Endothelial cell of umbilical vein (primary cell): Measurements from ENCODE around the gene RECQL5. TPM values are rescaled to one million over a fixed set of nuclear protein-coding genes. Genes with fewer than 3 reads are reported as not detected.

Experiments used
- BruUV-seq: library from RNA; stranded (reverse); fragments of 400-500 nt; replicated peaks from 2 replicates; lab custom pipeline; 2021; lab: Mats Ljungman, UMichigan
- CTCF ChIA-PET: fragments of 300-600, 350-600 bp; sonication (Branson Sonifier 250); formaldehyde crosslinking; loops from one replicate; lab custom pipeline; 2021; ENCODE audit warnings: antibody characterized with exemption, inconsistent platforms; lab: Charles Lee
- POLR2A ChIA-PET: fragments of 300-600, 350-600 bp; sonication (Branson Sonifier 250); formaldehyde crosslinking; loops from one replicate; lab custom pipeline; 2021; ENCODE audit warnings: antibody characterized with exemption, inconsistent platforms; lab: Charles Lee
- DNase-seq: peaks from one replicate; pipeline ENCODE4 v3.0.0-alpha.2; 2011; ENCODE audit warnings: low read depth, low spot score
- FAIRE-seq: peaks from 2 replicates; lab custom pipeline; 2011; peaks lifted over from hg19 to GRCh38; lab: Jason Lieb, UNC
- H2AFZ ChIP-seq: 2 replicates; pipeline ENCODE4 v1.6.0; 2012; ENCODE audit warnings: low read depth, low read length, control low read depth, inconsistent platforms
- H3K27ac ChIP-seq: 2 replicates; pipeline ENCODE4 v1.5.1; 2011; ENCODE audit warnings: low read depth, mild to moderate bottlenecking, control low read depth, low read length, moderate library complexity; ENCODE audit not compliant: insufficient read depth
- H3K27me3 ChIP-seq, 2 experiments: 2 replicates each; pipeline versions ENCODE4 v1.6.0 to v1.6.1; 2011; ENCODE audit warnings: low read length in 2 of 2, mixed read lengths in 1 of 2; ENCODE audit not compliant: control insufficient read depth in 2 of 2, insufficient read depth in 2 of 2
- H3K36me3 ChIP-seq, 2 experiments: 2 replicates in 1 of 2; 3 replicates in 1 of 2; pipeline ENCODE4 v1.5.1; 2011; ENCODE audit warnings: low read length in 2 of 2, mild to moderate bottlenecking in 1 of 2, moderate library complexity in 1 of 2; ENCODE audit not compliant: control insufficient read depth in 2 of 2, insufficient read depth in 2 of 2; ENCODE audit errors: extremely low read depth in 1 of 2
- H3K4me1 ChIP-seq: 3 replicates; pipeline ENCODE4 v1.5.1; 2011; ENCODE audit warnings: mild to moderate bottlenecking, low read length; ENCODE audit not compliant: control insufficient read depth, insufficient read depth; ENCODE audit errors: extremely low read depth
- H3K4me2 ChIP-seq: 2 replicates; pipeline ENCODE4 v1.6.1; 2011; ENCODE audit warnings: low read length, control low read depth, mixed read lengths; ENCODE audit not compliant: insufficient read depth
- H3K4me3 ChIP-seq, 3 experiments: fragments of 200-600 bp in 1 of 3; sonication (generic), shearing (Covaris generic) in 1 of 3; replicated peaks in 1 of 3; 2 replicates each; pipeline ENCODE4 v1.5.1; 2011 to 2016; ENCODE audit warnings: control low read depth in 3 of 3, low read length in 3 of 3, mild to moderate bottlenecking in 2 of 3, inconsistent platforms in 1 of 3, low read depth in 1 of 3, moderate library complexity in 1 of 3; ENCODE audit not compliant: insufficient read depth in 1 of 3
- H3K79me2 ChIP-seq: 2 replicates; pipeline ENCODE4 v1.6.0; 2012; ENCODE audit warnings: low read length, inconsistent platforms; ENCODE audit not compliant: control insufficient read depth, insufficient read depth
- H3K9ac ChIP-seq: replicated peaks from 2 replicates; pipeline ENCODE3; 2011; ENCODE audit warnings: low read length, control low read depth; ENCODE audit not compliant: insufficient read depth; ENCODE audit errors: extremely low read depth
- H3K9me1 ChIP-seq: replicated peaks from 3 replicates; pipeline ENCODE4 v1.6.0; 2011; ENCODE audit warnings: mild to moderate bottlenecking, low read length; ENCODE audit not compliant: control insufficient read depth, insufficient read depth; ENCODE audit errors: extremely low read depth
- H3K9me3 ChIP-seq: replicated peaks from 2 replicates; pipeline ENCODE4 v1.5.1; 2012; ENCODE audit warnings: low read length, inconsistent platforms; ENCODE audit not compliant: control insufficient read depth, insufficient read depth
- H4K20me1 ChIP-seq: replicated peaks from 2 replicates; pipeline ENCODE3; 2011; ENCODE audit warnings: mild to moderate bottlenecking, low read length; ENCODE audit not compliant: control insufficient read depth, insufficient read depth; ENCODE audit errors: extremely low read depth
- CTCF ChIP-seq, 2 donors: IDR thresholded peaks; 1 replicate in 1 of 2; 2 replicates in 1 of 2; pipeline ENCODE4 v1.5.1; 2011; ENCODE audit warnings: low read length in 2 of 2, mild to moderate bottlenecking in 2 of 2, moderate library complexity in 2 of 2, control low read depth in 1 of 2, inconsistent platforms in 1 of 2, low read depth in 1 of 2; ENCODE audit not compliant: insufficient read depth in 1 of 2; ENCODE audit errors: extremely low read depth in 1 of 2
- EZH2 ChIP-seq: IDR thresholded peaks from 2 replicates; pipeline ENCODE4 v1.6.1; 2012; ENCODE audit warnings: borderline replicate concordance, low read depth, mild to moderate bottlenecking, moderate library complexity, low read length, inconsistent platforms; ENCODE audit not compliant: severe bottlenecking
- FOS ChIP-seq: IDR thresholded peaks from 2 replicates; pipeline ENCODE4 v1.6.1; 2011; ENCODE audit warnings: mild to moderate bottlenecking, low read length, moderate library complexity, borderline replicate concordance; ENCODE audit not compliant: insufficient read depth
- GATA2 ChIP-seq: IDR thresholded peaks from 2 replicates; pipeline ENCODE4 v1.7.0; 2011; ENCODE audit warnings: low read depth, mild to moderate bottlenecking, moderate library complexity, mixed read lengths, low read length; ENCODE audit not compliant: insufficient read length, insufficient read depth
- JUN ChIP-seq: IDR thresholded peaks from 2 replicates; pipeline ENCODE4 v1.6.1; 2011; ENCODE audit warnings: borderline replicate concordance, low read depth; ENCODE audit not compliant: insufficient read length, insufficient read depth
- MAX ChIP-seq: IDR thresholded peaks from 2 replicates; pipeline ENCODE4 v1.6.1; 2011; ENCODE audit not compliant: insufficient read depth, insufficient read length
- MYC ChIP-seq: IDR thresholded peaks from one replicate; pipeline ENCODE4 v1.6.1; 2011; ENCODE audit warnings: mild to moderate bottlenecking, low read depth, low read length
- POLR2A ChIP-seq: IDR thresholded peaks from 2 replicates; pipeline ENCODE4 v1.6.1; 2012; ENCODE audit warnings: low read depth, mild to moderate bottlenecking, control low read depth, low read length
- POLR2AphosphoS5 ChIP-seq: IDR thresholded peaks from 2 replicates; pipeline ENCODE4 v1.6.1; 2012; ENCODE audit warnings: low read depth, mild to moderate bottlenecking, control low read depth, low read length, moderate library complexity; ENCODE audit not compliant: insufficient read depth
- dilution Hi-C: fragments of 300-500 bp; cut with MboI; formaldehyde crosslinking; loops from one replicate; pipeline ENCODE4 v1.15.0; 2019; ENCODE audit warnings: low sequenced_read_pairs; ENCODE audit not compliant: extremely low pct_ligation_motif_present
- intact Hi-C: fragments of 100-400 bp; cut with micrococcal nuclease; formaldehyde crosslinking; loops from one replicate; pipeline ENCODE4 v1.10.0; 2022
- polyA plus RNA-seq, 4 experiments: library from polyadenylated mRNA; depleted of rRNA in 3 of 4; stranded (reverse) in 3 of 4; unstranded in 1 of 4; fragments of >200 nt; gene quantifications; 2 replicates each; pipeline versions ENCODE4 v1.2.1 to v1.2.3, GENCODE V29; 2011 to 2012; ENCODE audit warnings: missing spikeins in 1 of 4
- total RNA-seq: library from RNA; stranded (reverse); gene quantifications from 2 replicates; pipeline ENCODE4 v1.2.3, GENCODE V29; 2021

Gene RECQL5
- total and polyA plus RNA-seq, 2 donors (not counting 3 experiments of a cell fraction or from before 2014, with no cell fraction given): 21.3 to 30.7 TPM

DNA sequence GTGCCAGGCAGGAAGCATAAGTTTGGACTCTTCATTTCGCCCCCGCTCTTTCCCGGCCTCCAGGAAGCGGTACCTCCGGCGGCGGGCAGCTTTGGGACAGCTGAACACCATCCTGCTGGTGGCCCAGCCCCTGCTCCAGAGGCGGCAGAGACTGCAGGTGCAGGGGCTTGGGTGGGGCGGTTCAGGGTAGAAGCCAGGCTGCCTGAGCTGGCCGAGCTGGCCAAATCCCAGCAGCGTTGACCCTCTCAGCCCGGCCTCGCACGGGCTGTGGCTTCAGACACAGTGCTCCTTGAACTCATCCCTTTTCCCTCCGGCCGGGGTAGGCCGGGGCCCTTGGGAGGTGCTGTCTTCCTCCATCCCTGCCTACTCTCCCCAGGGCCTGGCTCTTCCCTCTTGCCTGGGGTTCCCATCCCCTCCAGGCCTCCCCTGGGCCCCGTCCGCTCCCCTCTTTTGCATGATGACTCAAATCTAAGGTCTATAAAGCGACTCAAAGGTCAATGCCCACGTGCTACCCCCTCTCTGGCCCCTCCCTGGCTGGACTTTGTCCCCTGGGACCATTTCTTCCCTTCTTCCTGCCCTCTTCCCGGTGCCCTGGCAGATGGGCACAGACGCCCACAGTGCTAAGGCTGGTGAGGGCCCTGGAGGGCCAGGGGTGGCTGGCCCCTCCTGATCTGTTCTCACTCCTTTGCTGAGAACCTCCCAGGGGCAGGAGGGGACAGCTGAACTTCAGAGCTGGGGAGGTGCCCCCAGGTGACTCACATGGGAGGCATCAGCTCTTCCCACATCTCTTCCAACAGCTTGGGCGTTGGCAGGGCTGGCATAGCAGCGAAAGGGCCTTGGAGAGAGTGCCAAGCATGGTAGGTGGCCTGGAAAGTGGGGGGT, 56.6 kb downstream of the RECQL5 start:
- ChIA-PET CTCF (interaction anchor here (0.6 to 9.8 kb wide), 7 partner anchors 9 to 140 kb away, joined by 3 to 65 read pairs (median 4); partner anchors contain the start of gene SMIM5), POLR2A (no interaction called here)
- Histone ChIP-seq H3K36me3 (no peaks in the 10 kb centered on the region), H3K9me1 (no peaks in the 10 kb centered on the region), H3K79me2 (no peaks in the 10 kb centered on the region), H3K9ac (no peak overlapping the region), H3K27ac (no peak overlapping the region), H3K9me3 (no peaks in the 10 kb centered on the region), H3K4me1 (no peaks in the 10 kb centered on the region), H3K27me3 (no peaks in the 10 kb centered on the region), H3K4me3 (no peak overlapping the region), H2AFZ (no peak overlapping the region), H3K4me2 (no peak overlapping the region), H4K20me1 (no peaks in the 10 kb centered on the region)
- intact Hi-C loops (no loop called here), dilution Hi-C loops (no loop called here)
- TF ChIP-seq EZH2 (no peak), MAX (no peak), JUN (no peak), MYC (no peak), GATA2 (no peak), POLR2AphosphoS5 (no peak), POLR2A (no peak), FOS (no peak), CTCF (IDR thresholded peaks at IDR 0.05; ENCODE audit: extremely low read depth in 1 of 2, insufficient read depth in 1 of 2, low read depth in 1 of 2, low read length in 2 of 2) (no peak)
- no TSS peak for BruUV-seq
- FAIRE-seq (no peak), DNase-seq (no peak)
